ENCODE measurements around the gene PRPF31.

PRPF31 gene

GRCh38 chr19:54109651-54110050 lies 5.9 kb upstream of the PRPF31 start:
- no peaks in the 10 kb centered on the region for H3K27me3 ChIP-seq
- no peak overlapping the region for H3K27ac ChIP-seq
- no peak overlapping the region for H3K4me3 ChIP-seq (ENCODE audit: low read depth in 1 of 2, low read length in 1 of 2)
- TF ChIP-seq CTCF (IDR thresholded peaks at IDR 0.05), result no peak
- peaks cover 9 to 10% of the 10 kb centered on the region in 2 experiments for H3K4me1 ChIP-seq (ENCODE audit: control insufficient read depth in 1 of 2, insufficient read depth in 1 of 2, low read depth in 1 of 2, low read length in 1 of 2)
- peaks cover 69% of the 10 kb centered on the region for H3K36me3 ChIP-seq
- no peaks in the 10 kb centered on the region for H3K9me3 ChIP-seq

GRCh38 chr19:54114340-54115108 lies 1.0 kb upstream of the PRPF31 start:
- peak overlapping the region; percentile 98 for H3K27ac ChIP-seq
- peak overlapping the region; percentile 97 to 99 for H3K4me3 ChIP-seq (ENCODE audit: low read depth in 1 of 2, low read length in 1 of 2)
- peaks cover 23 to 24% of the 10 kb centered on the region in 2 experiments for H3K4me1 ChIP-seq (ENCODE audit: control insufficient read depth in 1 of 2, insufficient read depth in 1 of 2, low read depth in 1 of 2, low read length in 1 of 2)
- H3K27me3 ChIP-seq, result no peaks in the 10 kb centered on the region
- H3K9me3 ChIP-seq, result no peaks in the 10 kb centered on the region
- peaks cover 31% of the 10 kb centered on the region for H3K36me3 ChIP-seq
- TF ChIP-seq CTCF (IDR thresholded peaks at IDR 0.05), result no peak

GRCh38 chr19:54121259-54121658 lies 5.7 kb downstream of the PRPF31 start:
- Histone ChIP-seq H3K4me3 (ENCODE audit: low read depth in 1 of 2, low read length in 1 of 2) (no peak overlapping the region), H3K9me3 (no peaks in the 10 kb centered on the region), H3K4me1 (ENCODE audit: control insufficient read depth in 1 of 2, insufficient read depth in 1 of 2, low read depth in 1 of 2, low read length in 1 of 2) (peaks cover 3 to 4% of the 10 kb centered on the region in 2 experiments), H3K27me3 (no peaks in the 10 kb centered on the region), H3K27ac (no peak overlapping the region), H3K36me3 (peaks cover 66% of the 10 kb centered on the region)
- no peak for TF ChIP-seq CTCF (IDR thresholded peaks at IDR 0.05)

GRCh38 chr19:54123682-54124081 lies 8.1 kb downstream of the PRPF31 start:
- H3K4me3 ChIP-seq (ENCODE audit: low read depth in 1 of 2, low read length in 1 of 2), result no peak overlapping the region
- peaks cover 91% of the 10 kb centered on the region for H3K36me3 ChIP-seq
- TF ChIP-seq CTCF (IDR thresholded peaks at IDR 0.05), result no peak
- no peak overlapping the region for H3K27ac ChIP-seq
- H3K4me1 ChIP-seq (ENCODE audit: control insufficient read depth in 1 of 2, insufficient read depth in 1 of 2, low read depth in 1 of 2, low read length in 1 of 2), result no peaks in the 10 kb centered on the region
- no peaks in the 10 kb centered on the region for H3K27me3 ChIP-seq
- no peaks in the 10 kb centered on the region for H3K9me3 ChIP-seq

GRCh38 chr19:54124393-54124792 lies 8.8 kb downstream of the PRPF31 start:
- H3K27ac ChIP-seq, result no peak overlapping the region
- TF ChIP-seq CTCF (IDR thresholded peaks at IDR 0.05), result no peak

More at GRCh38 chr19:54124393-54124792, 8.8 kb downstream of the PRPF31 start:
- Histone ChIP-seq H3K27me3 (no peaks in the 10 kb centered on the region), H3K9me3 (no peaks in the 10 kb centered on the region), H3K4me3 (ENCODE audit: low read depth in 1 of 2, low read length in 1 of 2) (no peak overlapping the region), H3K36me3 (peaks cover 97% of the 10 kb centered on the region), H3K4me1 (ENCODE audit: control insufficient read depth in 1 of 2, insufficient read depth in 1 of 2, low read depth in 1 of 2, low read length in 1 of 2) (no peaks in the 10 kb centered on the region)

Data from neutrophil (primary cell).